HCT116 (cell line): ENCODE data around the gene SLC25A45. TPM values are rescaled to one million over a fixed set of nuclear protein-coding genes. Genes with fewer than 3 reads are reported as not detected.

Experiments used
- ATAC-seq: fragments of 200-7000 bp; cut with Tn5 transposase; 2 replicates; pipeline ENCODE4 v1.9.1; 2020; ENCODE audit warnings: mild to moderate bottlenecking, moderate library complexity
- BruUV-seq: library from RNA; stranded (reverse); fragments of 400-500 nt; replicated peaks from 2 replicates; lab custom pipeline; 2021; lab: Mats Ljungman, UMichigan
- CTCF ChIA-PET: fragments of 300-600 bp; sonication (Branson Sonifier 250); formaldehyde crosslinking; loops from one replicate; lab custom pipeline; 2021; ENCODE audit warnings: antibody characterized with exemption; lab: Charles Lee
- POLR2A ChIA-PET: fragments of 300-600, 350-600 bp; sonication (Branson Sonifier 250); formaldehyde crosslinking; loops from one replicate; lab custom pipeline; 2021; ENCODE audit warnings: antibody characterized with exemption; lab: Charles Lee
- RAD21 ChIA-PET, 2 experiments: fragments of 300-600 bp; sonication (Branson Sonifier 250); formaldehyde crosslinking; loops; one replicate each; lab custom pipeline; 2023; ENCODE audit warnings: low total read pairs in 2 of 2; ENCODE audit not compliant: uncharacterized antibody in 2 of 2, unreplicated experiment in 2 of 2, low non-redundant PET in 1 of 2; lab: Charles Lee
- DNase-seq: peaks from one replicate; pipeline ENCODE4 v3.0.0-alpha.2; 2010; ENCODE audit warnings: low read depth, low spot score
- H2AFZ ChIP-seq: fragments of 200-600 bp; shearing (Covaris generic), sonication (generic); 2 replicates; pipeline ENCODE4 v1.6.1; 2017; ENCODE audit warnings: low read depth, mixed run types, mixed read lengths, antibody characterized with exemption, low read length; ENCODE audit not compliant: poor library complexity, severe bottlenecking
- H3K27ac ChIP-seq: 2 replicates; pipeline ENCODE4 v1.5.1; 2012; ENCODE audit warnings: low read depth, low read length
- H3K27me3 ChIP-seq: fragments of 200-600 bp; sonication (generic); 2 replicates; pipeline ENCODE4 v1.6.1; 2016; ENCODE audit warnings: mixed run types, low read length, mixed read lengths; ENCODE audit not compliant: insufficient read depth
- H3K36me3 ChIP-seq, 2 experiments: fragments of 200-500 bp in 1 of 2; fragments of 200-600 bp in 1 of 2; sonication (Bioruptor generic) in 1 of 2; sonication (generic) in 1 of 2; 2 replicates each; pipeline versions ENCODE4 v1.5.1 to v1.6.1; 2014 to 2016; ENCODE audit warnings: low read length in 2 of 2, inconsistent platforms in 1 of 2, mixed read lengths in 1 of 2, mixed run types in 1 of 2; ENCODE audit not compliant: insufficient read depth in 2 of 2, control insufficient read depth in 1 of 2
- H3K4me1 ChIP-seq, 2 experiments: fragments of 200-600 bp in 1 of 2; sonication (generic) in 1 of 2; 2 replicates each; pipeline versions ENCODE4 v1.5.1 to v1.6.1; 2012 to 2017; ENCODE audit warnings: low read length in 2 of 2, inconsistent platforms in 1 of 2, mild to moderate bottlenecking in 1 of 2, mixed read lengths in 1 of 2, mixed run types in 1 of 2, moderate library complexity in 1 of 2; ENCODE audit not compliant: insufficient read depth in 2 of 2, control insufficient read depth in 1 of 2
- H3K4me2 ChIP-seq: fragments of 200-600 bp; sonication (generic); 2 replicates; pipeline ENCODE4 v1.6.1; 2017; ENCODE audit warnings: mixed run types, low read length, mixed read lengths
- H3K4me3 ChIP-seq, 2 experiments: fragments of 200-600 bp in 1 of 2; sonication (generic) in 1 of 2; replicated peaks in 1 of 2; 2 replicates each; pipeline ENCODE4 v1.5.1; 2011 to 2016; ENCODE audit warnings: low read length in 2 of 2, control low read depth in 1 of 2, low read depth in 1 of 2, mild to moderate bottlenecking in 1 of 2, mixed read lengths in 1 of 2, mixed run types in 1 of 2
- H3K79me2 ChIP-seq: fragments of 200-600 bp; sonication (generic); 2 replicates; pipeline ENCODE4 v1.6.1; 2017; ENCODE audit warnings: mild to moderate bottlenecking, mixed run types, low read length, moderate library complexity, mixed read lengths; ENCODE audit not compliant: insufficient read depth
- H3K9ac ChIP-seq: fragments of 200-600 bp; sonication (generic); 2 replicates; pipeline ENCODE4 v1.6.1; 2016; ENCODE audit warnings: low read length, mixed read lengths
- H3K9me2 ChIP-seq: fragments of 200-600 bp; sonication (generic), shearing (Covaris generic); 2 replicates; pipeline ENCODE4 v1.6.1; 2017; ENCODE audit warnings: mixed run types, mild to moderate bottlenecking, moderate library complexity; ENCODE audit not compliant: insufficient read depth
- H3K9me3 ChIP-seq, 2 experiments: fragments of 200-500 bp in 1 of 2; fragments of 200-600 bp in 1 of 2; sonication (Bioruptor generic) in 1 of 2; sonication (generic) in 1 of 2; 2 replicates each; pipeline ENCODE4 v1.6.1; 2014 to 2017; ENCODE audit warnings: low read length in 2 of 2, mixed read lengths in 2 of 2, inconsistent platforms in 1 of 2, low read depth in 1 of 2, mild to moderate bottlenecking in 1 of 2, mixed run types in 1 of 2, moderate library complexity in 1 of 2; ENCODE audit not compliant: control insufficient read depth in 1 of 2, insufficient read depth in 1 of 2
- H4K20me1 ChIP-seq: fragments of 200-600 bp; sonication (generic), shearing (Covaris generic); 2 replicates; pipeline ENCODE4 v1.6.1; 2017; ENCODE audit warnings: mixed run types, mild to moderate bottlenecking, moderate library complexity; ENCODE audit not compliant: insufficient read depth
- ELF1 ChIP-seq: IDR thresholded peaks from 2 replicates; pipeline ENCODE4 v1.6.1; 2012; ENCODE audit warnings: low read depth, borderline replicate concordance
- POLR2A ChIP-seq: IDR thresholded peaks from 2 replicates; pipeline ENCODE4 v1.7.0; 2011; ENCODE audit warnings: borderline replicate concordance; ENCODE audit not compliant: insufficient read depth, insufficient read length; ENCODE audit errors: extremely low read depth
- RAD21 ChIP-seq: IDR thresholded peaks from 2 replicates; pipeline ENCODE4 v1.6.1; 2012; ENCODE audit warnings: low read depth, mild to moderate bottlenecking
- YY1 ChIP-seq: IDR thresholded peaks from 2 replicates; pipeline ENCODE4 v1.6.1; 2011; ENCODE audit warnings: low read length, low read depth, moderate library complexity, mild to moderate bottlenecking; ENCODE audit not compliant: insufficient replicate concordance; ENCODE audit errors: extremely low read depth
- intact Hi-C: fragments of 100-400 bp; cut with micrococcal nuclease; formaldehyde crosslinking; loops from 2 replicates; pipeline ENCODE4 v1.10.0; 2022
- total RNA-seq: library from RNA; stranded (reverse); gene quantifications from one replicate; pipeline ENCODE4 v1.2.1, GENCODE V29; 2021; ENCODE audit not compliant: unreplicated experiment
- TF ChIP-seq, protein P1 (sequence below), 3 experiments: fragments of 200-600 bp in 1 of 3; sonication (generic) in 1 of 3; IDR thresholded peaks in 2 of 3; conservative IDR thresholded peaks in 1 of 3; 2 replicates each; pipeline ENCODE4 v1.5.1; 2012 to 2017; ENCODE audit warnings: low read depth in 2 of 3, low read length in 2 of 3, antibody characterized with exemption in 1 of 3, borderline replicate concordance in 1 of 3, control low read depth in 1 of 3, mild to moderate bottlenecking in 1 of 3, mixed read lengths in 1 of 3, mixed run types in 1 of 3, moderate library complexity in 1 of 3; ENCODE audit not compliant: insufficient read depth in 1 of 3
- TF ChIP-seq, protein P2 (sequence below): IDR thresholded peaks from 2 replicates; pipeline ENCODE4 v1.6.1; 2012

The SLC25A45 gene
- total RNA-seq, 1 experiment from 2014 or later: 3.9 TPM

DNA sequence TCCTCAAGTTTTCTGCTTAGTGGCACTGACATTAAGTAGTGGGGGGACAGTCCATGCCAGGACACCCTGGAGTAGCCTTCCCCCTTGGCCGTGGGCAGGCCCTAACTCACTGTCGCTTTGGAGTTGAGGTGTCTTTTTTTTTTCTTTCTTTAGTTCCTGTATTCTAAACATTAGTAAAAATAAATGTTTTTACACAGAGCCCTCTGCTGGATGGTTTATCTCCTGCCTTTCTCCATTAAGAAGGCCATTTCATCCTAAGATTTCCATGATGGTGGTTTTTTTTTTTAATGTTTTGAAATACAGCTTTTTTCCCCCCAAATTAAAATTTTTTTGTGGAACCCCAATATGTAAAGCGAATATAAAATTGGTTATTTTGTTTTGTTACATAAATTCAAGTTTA is 29.7 kb downstream of the SLC25A45 start:
- ATAC-seq: no peak
- Histone ChIP-seq H3K4me3 (no peak overlapping the region), H3K9me2 (no peaks in the 10 kb centered on the region), H3K27ac (no peak overlapping the region), H3K36me3 (peaks cover 23 to 25% of the 10 kb centered on the region in 2 experiments), H3K4me2 (no peak overlapping the region), H3K27me3 (no peaks in the 10 kb centered on the region), H4K20me1 (no peaks in the 10 kb centered on the region), H3K79me2 (no peaks in the 10 kb centered on the region), H3K4me1 (peaks cover 3 to 15% of the 10 kb centered on the region in 2 experiments; a peak in 2 of 4 replicates), H3K9me3 (no peaks in the 10 kb centered on the region), H2AFZ (no peak overlapping the region), H3K9ac (no peak overlapping the region)
- ChIA-PET CTCF (interaction anchor here (1.4 to 5.6 kb wide), 6 partner anchors 8 to 155 kb away, joined by 4 to 49 read pairs (median 5); partner anchors contain the start of gene DPF2), POLR2A (interaction anchor here (0.6 kb wide), 1 partner anchor 40 kb away, joined by 4 read pairs; no protein-coding TSS in a partner anchor), RAD21 (no interaction called here)
- no peak for TF ChIP-seq ELF1
- TF ChIP-seq, protein P1, sequence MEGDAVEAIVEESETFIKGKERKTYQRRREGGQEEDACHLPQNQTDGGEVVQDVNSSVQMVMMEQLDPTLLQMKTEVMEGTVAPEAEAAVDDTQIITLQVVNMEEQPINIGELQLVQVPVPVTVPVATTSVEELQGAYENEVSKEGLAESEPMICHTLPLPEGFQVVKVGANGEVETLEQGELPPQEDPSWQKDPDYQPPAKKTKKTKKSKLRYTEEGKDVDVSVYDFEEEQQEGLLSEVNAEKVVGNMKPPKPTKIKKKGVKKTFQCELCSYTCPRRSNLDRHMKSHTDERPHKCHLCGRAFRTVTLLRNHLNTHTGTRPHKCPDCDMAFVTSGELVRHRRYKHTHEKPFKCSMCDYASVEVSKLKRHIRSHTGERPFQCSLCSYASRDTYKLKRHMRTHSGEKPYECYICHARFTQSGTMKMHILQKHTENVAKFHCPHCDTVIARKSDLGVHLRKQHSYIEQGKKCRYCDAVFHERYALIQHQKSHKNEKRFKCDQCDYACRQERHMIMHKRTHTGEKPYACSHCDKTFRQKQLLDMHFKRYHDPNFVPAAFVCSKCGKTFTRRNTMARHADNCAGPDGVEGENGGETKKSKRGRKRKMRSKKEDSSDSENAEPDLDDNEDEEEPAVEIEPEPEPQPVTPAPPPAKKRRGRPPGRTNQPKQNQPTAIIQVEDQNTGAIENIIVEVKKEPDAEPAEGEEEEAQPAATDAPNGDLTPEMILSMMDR (IDR thresholded peaks at IDR 0.05 in 2 of 3, conservative IDR thresholded peaks at IDR 0.05 in 1 of 3; ENCODE audit: borderline replicate concordance in 1 of 3, insufficient read depth in 1 of 3, low read depth in 2 of 3, low read length in 2 of 3): peak; percentile 31 to 42 (median 38); a peak in 4 of 6 replicates
- TF ChIP-seq RAD21: peak; percentile 38; the same call in 1 of the 2 replicates
- no TSS peak for BruUV-seq
- intact Hi-C loops: no loop called here
- DNase-seq: no peak

DNA sequence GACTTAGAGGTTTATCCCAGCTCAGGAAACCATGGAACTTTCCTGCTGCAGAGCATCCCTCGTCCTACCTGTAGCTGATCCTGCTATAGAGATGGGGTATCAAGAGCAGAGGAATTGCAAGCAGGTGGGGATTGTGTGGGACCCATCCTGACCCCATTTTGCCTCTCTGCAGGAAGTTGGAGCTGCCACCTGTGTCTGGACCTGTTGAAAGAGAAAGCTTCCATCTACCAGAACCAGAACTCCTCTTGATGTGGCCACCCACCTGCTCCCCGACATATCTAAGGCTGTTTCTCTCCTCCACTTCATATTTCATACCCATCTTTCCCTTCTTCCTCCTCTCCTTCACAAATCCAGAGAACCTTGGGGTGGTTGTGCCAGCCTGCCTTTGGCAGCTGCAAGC is 30.9 kb downstream of the SLC25A45 start:
- DNase-seq (no peak), ATAC-seq (no peak)
- Histone ChIP-seq H3K9me2 (no peaks in the 10 kb centered on the region), H3K9ac (no peak overlapping the region), H3K4me2 (no peak overlapping the region), H3K4me3 (no peak overlapping the region), H3K4me1 (peaks cover 3 to 15% of the 10 kb centered on the region in 2 experiments; a peak in 2 of 4 replicates), H3K36me3 (peaks cover 27 to 31% of the 10 kb centered on the region in 2 experiments), H4K20me1 (no peaks in the 10 kb centered on the region), H3K27ac (peak overlapping the region; percentile 15; the same call in 1 of the 2 replicates), H3K79me2 (no peaks in the 10 kb centered on the region), H2AFZ (no peak overlapping the region), H3K9me3 (no peaks in the 10 kb centered on the region), H3K27me3 (no peaks in the 10 kb centered on the region)
- TF ChIP-seq YY1 (no peak), RAD21 (no peak), POLR2A (no peak)
- TF ChIP-seq, protein P2, sequence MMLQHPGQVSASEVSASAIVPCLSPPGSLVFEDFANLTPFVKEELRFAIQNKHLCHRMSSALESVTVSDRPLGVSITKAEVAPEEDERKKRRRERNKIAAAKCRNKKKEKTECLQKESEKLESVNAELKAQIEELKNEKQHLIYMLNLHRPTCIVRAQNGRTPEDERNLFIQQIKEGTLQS: no peak
- CTCF ChIA-PET: interaction anchor here (1.4 to 5.6 kb wide), 4 partner anchors 9 to 77 kb away, joined by 4 to 49 read pairs (median 11); no protein-coding TSS in a partner anchor
- RAD21 ChIA-PET: no interaction called here
- no TSS peak for BruUV-seq
- intact Hi-C loops: no loop called here
- POLR2A ChIA-PET: interaction anchor here (1.1 kb wide), 1 partner anchor 18 kb away, joined by 3 read pairs; the partner anchor contains the start of gene DPF2
